Stomach smooth muscle (tissue), 2 donors: ENCODE data around the gene GALR2.

ENCODE experiments used
- H3K27ac ChIP-seq: one replicate; pipeline ENCODE4 v1.7.0; 2013; ENCODE audit warnings: mild to moderate bottlenecking, low read length, inconsistent platforms
- H3K27me3 ChIP-seq, 2 donors: one replicate each; pipeline ENCODE4 v1.7.0; 2013; ENCODE audit warnings: low read length in 2 of 2; ENCODE audit not compliant: insufficient read depth in 2 of 2, control insufficient read depth in 1 of 2
- H3K36me3 ChIP-seq, 2 donors: one replicate each; pipeline ENCODE4 v1.7.0; 2013; ENCODE audit warnings: low read length in 2 of 2; ENCODE audit not compliant: control insufficient read depth in 2 of 2, insufficient read depth in 2 of 2
- H3K4me1 ChIP-seq: one replicate; pipeline ENCODE4 v1.7.0; 2013; ENCODE audit warnings: low read length; ENCODE audit not compliant: control insufficient read depth, insufficient read depth
- H3K4me3 ChIP-seq, 2 donors: one replicate each; pipeline ENCODE4 v1.7.0; 2013; ENCODE audit warnings: low read length in 2 of 2
- H3K9ac ChIP-seq, 2 donors: one replicate each; pipeline ENCODE4 v1.7.0; 2013; ENCODE audit warnings: low read length in 2 of 2, mild to moderate bottlenecking in 1 of 2
- H3K9me3 ChIP-seq, 2 donors: one replicate each; pipeline ENCODE4 v1.7.0; 2013; ENCODE audit warnings: low read length in 2 of 2; ENCODE audit not compliant: control insufficient read depth in 2 of 2
- donor health status: healthy.
- donor health status: Pancreatic carcinoma.

The GALR2 gene

GRCh38 chr17:76122431-76123190, 48.0 kb downstream of the GALR2 start:
- H3K4me1 ChIP-seq: peaks cover 9% of the 10 kb centered on the region
- no peaks in the 10 kb centered on the region for H3K27me3 ChIP-seq
- no peak overlapping the region for H3K9ac ChIP-seq
- H3K27ac ChIP-seq: no peak overlapping the region
- H3K4me3 ChIP-seq: no peak overlapping the region
- no peaks in the 10 kb centered on the region for H3K9me3 ChIP-seq
- no peaks in the 10 kb centered on the region for H3K36me3 ChIP-seq

GRCh38 chr17:76123191-76123499, 48.6 kb downstream of the GALR2 start:
- no peaks in the 10 kb centered on the region for H3K36me3 ChIP-seq
- no peaks in the 10 kb centered on the region for H3K27me3 ChIP-seq

GRCh38 chr17:76123749-76124581, 49.4 kb downstream of the GALR2 start:
- no peaks in the 10 kb centered on the region for H3K27me3 ChIP-seq
- no peak overlapping the region for H3K4me3 ChIP-seq
- H3K9ac ChIP-seq: no peak overlapping the region
- H3K36me3 ChIP-seq: no peaks in the 10 kb centered on the region
- H3K4me1 ChIP-seq: peaks cover 9% of the 10 kb centered on the region
- H3K27ac ChIP-seq: no peak overlapping the region
- H3K9me3 ChIP-seq: no peaks in the 10 kb centered on the region

More at GRCh38 chr17:76123191-76123499, 48.6 kb downstream of the GALR2 start:
- H3K4me1 ChIP-seq: peaks cover 9% of the 10 kb centered on the region
- H3K9me3 ChIP-seq: no peaks in the 10 kb centered on the region
- H3K4me3 ChIP-seq: no peak overlapping the region
- H3K9ac ChIP-seq: no peak overlapping the region
- no peak overlapping the region for H3K27ac ChIP-seq

GRCh38 chr17:76124582-76125390, 50.2 kb downstream of the GALR2 start:
- no peaks in the 10 kb centered on the region for H3K27me3 ChIP-seq
- H3K9ac ChIP-seq: no peak overlapping the region
- H3K9me3 ChIP-seq: no peaks in the 10 kb centered on the region
- peaks cover 9% of the 10 kb centered on the region for H3K4me1 ChIP-seq
- H3K4me3 ChIP-seq: no peak overlapping the region
- H3K27ac ChIP-seq: no peak overlapping the region
- H3K36me3 ChIP-seq: no peaks in the 10 kb centered on the region

GRCh38 chr17:76125391-76125675, 50.8 kb downstream of the GALR2 start:
- H3K4me3 ChIP-seq: no peak overlapping the region
- H3K4me1 ChIP-seq: peaks cover 9% of the 10 kb centered on the region
- H3K27me3 ChIP-seq: no peaks in the 10 kb centered on the region
- H3K9ac ChIP-seq: no peak overlapping the region
- no peak overlapping the region for H3K27ac ChIP-seq
- H3K9me3 ChIP-seq: no peaks in the 10 kb centered on the region
- no peaks in the 10 kb centered on the region for H3K36me3 ChIP-seq

- H3K4me3 ChIP-seq: no peak overlapping the region
- H3K36me3 ChIP-seq: no peaks in the 10 kb centered on the region
- peaks cover 0 to 2% of the 10 kb centered on the region in 2 donors for H3K27me3 ChIP-seq
- H3K27ac ChIP-seq: no peak overlapping the region
- H3K9me3 ChIP-seq: no peaks in the 10 kb centered on the region
- no peak overlapping the region for H3K9ac ChIP-seq
- peaks cover 9% of the 10 kb centered on the region for H3K4me1 ChIP-seq
Observed at GRCh38 chr17:76125922-76126321, 51.3 kb downstream of the GALR2 start.
